Effector memory CD4-positive, alpha-beta T cell (primary cell): ENCODE data around the gene SLC6A20.

ENCODE experiments used
- DNase-seq, 3 donors: peaks; one replicate each; pipeline ENCODE4 v3.0.0-alpha.2; 2020
- H3K27ac ChIP-seq: 2 replicates; pipeline ENCODE4 v1.7.0; 2013; ENCODE audit warnings: mild to moderate bottlenecking, low read length, moderate library complexity; ENCODE audit not compliant: insufficient read depth, poor library complexity, severe bottlenecking
- H3K27me3 ChIP-seq: replicated peaks from 2 replicates; pipeline ENCODE4 v1.7.0; 2013; ENCODE audit warnings: mild to moderate bottlenecking, low read length; ENCODE audit not compliant: insufficient read depth, control insufficient read depth, poor library complexity, severe bottlenecking
- H3K36me3 ChIP-seq: 2 replicates; pipeline ENCODE4 v1.7.0; 2013; ENCODE audit warnings: mild to moderate bottlenecking, low read length, moderate library complexity; ENCODE audit not compliant: control insufficient read depth, insufficient read depth
- H3K4me1 ChIP-seq: 2 replicates; pipeline ENCODE4 v1.7.0; 2013; ENCODE audit warnings: low read length, mild to moderate bottlenecking; ENCODE audit not compliant: control insufficient read depth, insufficient read depth, poor library complexity, severe bottlenecking
- H3K4me3 ChIP-seq: 2 replicates; pipeline ENCODE4 v1.7.0; 2013; ENCODE audit warnings: low read length, low read depth, mild to moderate bottlenecking; ENCODE audit not compliant: insufficient read depth, poor library complexity, severe bottlenecking
- H3K9me3 ChIP-seq: 2 replicates; pipeline ENCODE4 v1.7.0; 2013; ENCODE audit warnings: mild to moderate bottlenecking, low read length, moderate library complexity; ENCODE audit not compliant: control insufficient read depth

Gene SLC6A20

DNA sequence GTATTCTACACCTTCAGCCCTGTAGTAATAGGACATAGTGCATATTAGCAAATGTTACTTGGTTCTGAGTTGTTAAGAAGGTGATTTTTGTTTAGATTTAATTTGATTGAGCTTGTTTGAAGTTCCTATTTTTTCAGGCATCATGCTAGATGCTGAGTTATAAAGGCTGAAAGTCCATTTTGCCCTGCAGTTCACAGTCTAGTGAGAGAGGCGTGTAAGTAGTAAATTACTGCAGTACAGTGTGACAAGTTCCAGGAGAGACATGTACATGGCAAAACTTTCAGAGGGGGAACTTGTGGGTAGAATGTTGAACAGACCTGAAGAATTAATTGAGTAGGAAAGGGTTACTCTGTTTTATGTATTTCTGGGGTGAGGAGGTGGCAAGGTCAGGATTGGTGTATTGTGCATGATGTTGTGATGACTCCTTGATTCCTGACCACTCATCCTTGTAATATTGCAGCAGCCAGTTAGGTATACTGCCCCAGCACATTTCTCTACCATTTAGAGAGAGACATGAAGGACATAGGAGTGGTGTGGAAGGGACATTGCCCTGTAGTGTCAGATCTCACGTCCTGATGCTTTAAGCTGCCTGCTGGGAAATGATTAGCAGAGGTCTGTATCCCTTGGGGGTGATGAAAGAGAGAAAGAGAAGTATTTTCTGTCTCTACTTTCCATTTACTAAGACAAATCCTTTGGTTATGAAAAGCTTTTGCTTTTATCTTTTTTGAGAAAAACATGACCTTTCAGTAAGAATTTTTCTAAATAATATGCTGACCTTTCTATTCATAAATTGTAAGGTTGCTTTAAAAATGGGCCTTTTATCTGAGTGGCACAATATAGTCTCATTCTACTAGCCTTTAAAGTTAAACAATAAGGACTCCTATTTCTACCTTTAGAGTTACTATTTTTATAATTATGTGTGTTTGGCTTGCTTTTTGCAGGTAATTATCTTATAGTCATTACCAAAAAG, 90.2 kb downstream of the SLC6A20 start:
- Histone ChIP-seq H3K4me3 (no peak overlapping the region), H3K27ac (no peak overlapping the region), H3K27me3 (no peaks in the 10 kb centered on the region), H3K9me3 (no peaks in the 10 kb centered on the region), H3K36me3 (peaks cover 33% of the 10 kb centered on the region), H3K4me1 (no peaks in the 10 kb centered on the region)
- DNase-seq: no peak
